Fibroblast of pulmonary artery (primary cell): ENCODE data around the gene STK10.

ENCODE experiments used
- DNase-seq: peaks from one replicate; pipeline ENCODE4 v3.0.0-alpha.2; 2010; ENCODE audit warnings: low read depth
- H3K4me3 ChIP-seq: replicated peaks from 2 replicates; pipeline ENCODE4 v1.5.1; 2011; ENCODE audit warnings: low read depth, mild to moderate bottlenecking, control low read depth, low read length, moderate library complexity
- TF ChIP-seq, protein P1 (sequence below): IDR thresholded peaks from 2 replicates; pipeline ENCODE4 v1.5.1; 2011; ENCODE audit warnings: mild to moderate bottlenecking, control low read depth, low read length, inconsistent platforms; ENCODE audit errors: missing control alignments

STK10 gene

DNA sequence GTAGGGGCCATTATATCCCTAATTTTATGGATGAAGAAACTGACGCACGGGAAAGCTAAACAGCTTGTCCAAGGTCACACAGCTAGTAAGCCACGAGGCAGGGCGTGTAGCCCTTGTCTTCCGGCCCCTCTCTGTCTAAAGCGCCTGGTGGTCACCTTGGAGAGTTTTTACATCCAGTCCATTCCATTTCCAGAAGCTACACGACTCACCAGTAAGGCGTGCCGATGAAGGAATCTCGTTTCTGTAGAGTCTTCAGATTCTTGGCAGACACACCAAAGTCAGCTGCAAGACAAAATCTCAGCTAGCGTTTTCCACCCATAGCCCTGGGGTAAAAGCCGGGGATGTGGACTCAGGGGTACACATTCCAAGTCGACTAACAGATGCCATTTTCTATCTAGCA lies 80.5 kb downstream of the STK10 start:
- peak; percentile 80 for DNase-seq
- TF ChIP-seq, protein P1, sequence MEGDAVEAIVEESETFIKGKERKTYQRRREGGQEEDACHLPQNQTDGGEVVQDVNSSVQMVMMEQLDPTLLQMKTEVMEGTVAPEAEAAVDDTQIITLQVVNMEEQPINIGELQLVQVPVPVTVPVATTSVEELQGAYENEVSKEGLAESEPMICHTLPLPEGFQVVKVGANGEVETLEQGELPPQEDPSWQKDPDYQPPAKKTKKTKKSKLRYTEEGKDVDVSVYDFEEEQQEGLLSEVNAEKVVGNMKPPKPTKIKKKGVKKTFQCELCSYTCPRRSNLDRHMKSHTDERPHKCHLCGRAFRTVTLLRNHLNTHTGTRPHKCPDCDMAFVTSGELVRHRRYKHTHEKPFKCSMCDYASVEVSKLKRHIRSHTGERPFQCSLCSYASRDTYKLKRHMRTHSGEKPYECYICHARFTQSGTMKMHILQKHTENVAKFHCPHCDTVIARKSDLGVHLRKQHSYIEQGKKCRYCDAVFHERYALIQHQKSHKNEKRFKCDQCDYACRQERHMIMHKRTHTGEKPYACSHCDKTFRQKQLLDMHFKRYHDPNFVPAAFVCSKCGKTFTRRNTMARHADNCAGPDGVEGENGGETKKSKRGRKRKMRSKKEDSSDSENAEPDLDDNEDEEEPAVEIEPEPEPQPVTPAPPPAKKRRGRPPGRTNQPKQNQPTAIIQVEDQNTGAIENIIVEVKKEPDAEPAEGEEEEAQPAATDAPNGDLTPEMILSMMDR = peak; percentile 7
- no peak overlapping the region for H3K4me3 ChIP-seq

DNA sequence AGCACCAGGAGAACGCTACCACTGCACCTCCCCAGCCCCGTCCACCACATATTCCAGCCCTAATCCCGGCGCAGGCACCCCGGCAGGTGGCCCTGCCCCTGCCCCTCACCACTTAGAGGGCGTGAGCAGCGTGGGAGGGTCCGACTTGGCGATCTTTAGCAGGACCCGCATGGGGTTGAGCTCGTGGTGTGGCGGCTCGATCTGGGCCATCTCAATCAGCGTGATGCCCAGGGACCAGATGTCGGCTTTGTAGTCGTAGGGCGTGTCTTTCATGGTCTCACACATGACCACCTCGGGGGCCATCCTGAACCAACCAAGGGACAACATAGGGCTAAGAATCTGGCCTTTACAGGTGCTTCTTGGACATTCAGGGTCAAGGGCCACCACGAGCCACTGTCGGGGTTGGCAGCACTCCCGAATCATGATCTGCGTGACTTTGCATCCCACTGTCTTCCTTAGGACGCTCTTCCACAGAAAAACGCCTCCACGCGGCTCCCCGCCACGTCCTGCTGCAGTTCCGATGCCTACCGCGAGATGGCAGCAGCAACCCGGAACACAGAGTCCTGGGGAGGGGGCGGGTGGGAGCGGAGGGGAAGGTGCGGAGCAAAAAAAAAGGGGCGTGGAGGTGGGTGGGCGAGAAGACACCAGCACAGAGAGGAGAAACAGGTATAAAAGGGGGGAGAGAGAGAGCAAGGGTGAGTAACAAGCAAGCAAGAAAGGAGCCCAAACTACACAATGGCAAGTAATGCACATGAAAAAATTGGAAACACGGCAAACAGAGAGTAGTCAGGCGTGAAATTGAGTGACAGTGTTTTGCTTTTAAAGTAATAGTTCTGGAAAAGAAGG lies 81.3 kb downstream of the STK10 start:
- no peak overlapping the region for H3K4me3 ChIP-seq
- TF ChIP-seq, protein P1 = peak; percentile 85
- DNase-seq = peak; percentile 33

DNA sequence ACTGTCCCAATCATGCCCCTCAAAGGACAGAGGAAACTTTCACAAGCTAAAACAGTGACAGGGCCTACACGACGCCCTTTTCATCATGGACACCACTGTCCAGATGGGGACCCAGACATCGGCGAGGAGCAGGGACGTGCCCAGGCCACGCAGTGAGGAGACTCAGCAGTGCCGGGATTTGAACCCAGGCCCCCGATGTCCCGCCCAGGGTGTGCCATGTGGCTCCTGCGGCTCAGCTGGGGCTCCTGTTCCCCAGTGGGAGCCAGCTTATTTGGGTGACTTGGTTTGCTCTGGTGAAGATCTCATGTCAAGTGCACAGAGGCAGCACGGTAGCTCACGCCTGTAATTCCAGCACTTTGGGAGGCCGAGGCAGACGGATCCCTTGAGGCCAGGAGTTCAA lies 82.2 kb downstream of the STK10 start:
- TF ChIP-seq, protein P1 = no peak
- no peak for DNase-seq
- no peak overlapping the region for H3K4me3 ChIP-seq

GRCh38 chr5:172104801-172105701 lies 83.0 kb downstream of the STK10 start:
- TF ChIP-seq, protein P1 = no peak
- no peak overlapping the region for H3K4me3 ChIP-seq
- DNase-seq = no peak

DNA sequence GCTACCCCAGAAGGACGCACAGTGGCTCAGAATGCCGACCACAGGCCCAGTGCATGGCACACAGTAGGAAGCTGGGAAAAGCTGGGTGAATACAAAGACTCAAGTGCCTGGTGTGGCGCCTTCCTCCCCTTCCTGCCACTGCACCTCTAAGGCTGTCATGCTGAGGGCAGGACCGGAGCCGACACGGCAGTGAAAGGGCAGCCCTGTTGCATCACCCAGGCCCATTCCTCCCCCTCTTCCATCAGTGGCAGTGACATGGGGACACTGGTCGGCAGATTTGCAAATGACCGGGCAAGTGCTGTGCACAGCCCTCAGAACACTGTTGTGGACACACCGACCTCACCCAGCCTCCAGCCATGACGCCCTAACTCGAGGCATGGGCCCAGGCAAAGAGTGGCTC lies 84.0 kb downstream of the STK10 start:
- TF ChIP-seq, protein P1 = no peak
- no peak for DNase-seq
- H3K4me3 ChIP-seq = no peak overlapping the region

GRCh38 chr5:172102913-172103626 lies 85.0 kb downstream of the STK10 start:
- TF ChIP-seq, protein P1 = no peak
- H3K4me3 ChIP-seq = peak overlapping the region; percentile 38
- peak; percentile 97 for DNase-seq
